SK-N-SH treated with all-trans-retinoic acid at 6 μM for 48 hours (cell line): Measurements from ENCODE around the gene MYH11.

Experiments
- CSDC2 ChIP-seq: fragments of 250-450 bp; sonication (Bioruptor Pico); IDR thresholded peaks from 2 replicates; pipeline ENCODE4 v1.5.0; 2020; ENCODE audit warnings: mild to moderate bottlenecking, moderate library complexity
- SNAI2 ChIP-seq: fragments of 250-450 bp; sonication (Bioruptor Pico); IDR thresholded peaks from 2 replicates; pipeline ENCODE4 v1.5.0; 2020; ENCODE audit warnings: mild to moderate bottlenecking, moderate library complexity
- TSHZ2 ChIP-seq: fragments of 250-450 bp; sonication (Bioruptor Pico); IDR thresholded peaks from 2 replicates; pipeline ENCODE4 v1.5.0; 2020; ENCODE audit warnings: mild to moderate bottlenecking, moderate library complexity

GRCh38 chr16:15832241-15832640 is 24.6 kb downstream of the MYH11 start:
- TF ChIP-seq SNAI2 (no peak), TSHZ2 (CRISPR knock-in tag) (no peak), CSDC2 (CRISPR knock-in tag) (no peak)
